SK-N-MC (cell line): ENCODE data around the gene DRAM1.
"Not testable (repeated sequence)": the region's sequence is repeated elsewhere in the genome, so short reads cannot be mapped to it uniquely, and the experiment has no call there.

Experiments used
- DNase-seq: peaks from one replicate; pipeline ENCODE4 v3.0.0-alpha.2; 2011; ENCODE audit warnings: low read depth, low spot score
- H3K27ac ChIP-seq: fragments of 200-600 bp; sonication (generic); 2 replicates; pipeline ENCODE4 v1.5.1; 2016; ENCODE audit warnings: mixed run types
- H3K36me3 ChIP-seq: fragments of 200-600 bp; sonication (generic); 2 replicates; pipeline ENCODE4 v1.6.1; 2017; ENCODE audit warnings: antibody characterized with exemption, low read length, mixed read lengths; ENCODE audit not compliant: insufficient read depth
- H3K4me3 ChIP-seq: fragments of 200-600 bp; sonication (generic); 2 replicates; pipeline ENCODE4 v1.5.1; 2016
- H3K9ac ChIP-seq: fragments of 200-600 bp; sonication (generic); 2 replicates; pipeline ENCODE4 v1.8.0; 2017; ENCODE audit warnings: mixed run types, mixed read lengths; ENCODE audit not compliant: insufficient read length
- H3K9me3 ChIP-seq: fragments of 200-600 bp; sonication (generic); 2 replicates; pipeline ENCODE4 v1.6.1; 2017; ENCODE audit warnings: low read depth, mild to moderate bottlenecking, antibody characterized with exemption, low read length, moderate library complexity, mixed read lengths
- EZH2 ChIP-seq: fragments of 200-600 bp; sonication (generic); IDR thresholded peaks from one replicate; pipeline ENCODE4 v1.6.1; 2017; ENCODE audit warnings: antibody characterized with exemption
- FOXP2 ChIP-seq: optimal IDR thresholded peaks from 2 replicates; pipeline ENCODE3; 2011; ENCODE audit warnings: mild to moderate bottlenecking, moderate library complexity; ENCODE audit not compliant: insufficient read depth; ENCODE audit errors: extremely low read length, control extremely low read depth
- POLR2AphosphoS5 ChIP-seq: IDR thresholded peaks from 2 replicates; pipeline ENCODE4 v1.6.1; 2012; ENCODE audit warnings: mild to moderate bottlenecking, low read depth, low read length, borderline replicate concordance

The DRAM1 gene

DNA sequence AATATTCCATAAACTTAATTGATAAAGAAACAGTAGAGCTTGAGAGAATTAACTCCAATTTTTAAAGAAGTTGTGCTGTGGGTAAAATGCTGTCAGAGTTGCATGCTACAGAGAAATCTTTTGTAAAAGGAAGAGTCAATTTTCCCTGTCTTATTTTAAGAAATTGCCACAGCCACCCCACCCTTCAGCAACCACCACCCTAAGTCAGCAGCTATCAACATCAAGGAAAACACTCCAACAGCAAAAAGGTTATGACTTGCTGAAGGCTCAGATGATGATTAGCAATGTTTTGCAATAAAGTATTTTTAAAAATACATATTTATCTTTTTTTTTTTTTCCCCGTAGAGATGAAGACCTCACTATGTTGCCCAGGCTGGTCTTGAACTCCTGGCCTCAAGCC lies 6.5 kb upstream of the DRAM1 start:
- no peak for DNase-seq
- Histone ChIP-seq H3K27ac (no peak overlapping the region), H3K9ac (no peak overlapping the region), H3K4me3 (no peak overlapping the region), H3K36me3 (no peaks in the 10 kb centered on the region), H3K9me3 (no peaks in the 10 kb centered on the region)
- no peak for TF ChIP-seq FOXP2
- no peak for TF ChIP-seq EZH2
- TF ChIP-seq POLR2AphosphoS5: no peak

DNA sequence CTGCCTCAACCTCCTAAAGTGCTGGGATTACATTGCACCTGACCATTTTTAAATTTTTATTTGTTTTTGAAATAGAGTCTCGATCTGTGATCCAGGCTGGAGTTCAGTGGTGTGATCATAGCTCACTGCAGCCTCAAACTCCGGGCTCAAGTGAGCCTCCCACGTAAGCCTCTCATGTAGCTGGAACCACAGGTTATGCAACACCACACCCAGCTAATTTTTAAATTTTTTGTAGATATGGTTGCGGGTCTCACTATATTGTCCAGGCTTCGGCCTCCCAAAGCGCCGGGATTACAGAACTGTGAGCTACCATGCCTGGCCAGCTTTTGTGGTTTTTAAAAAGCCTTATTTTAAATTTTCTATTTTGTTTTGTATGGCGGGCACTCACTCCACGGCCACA lies 2.2 kb upstream of the DRAM1 start:
- no peak for DNase-seq
- TF ChIP-seq POLR2AphosphoS5 (no peak), FOXP2 (no peak), EZH2 (no peak)
- H3K9ac ChIP-seq: no peak overlapping the region
- H3K36me3 ChIP-seq: no peaks in the 10 kb centered on the region
- peak overlapping the region; percentile 44; the same call in 1 of the 2 replicates for H3K27ac ChIP-seq
- H3K4me3 ChIP-seq: no peak overlapping the region
- H3K9me3 ChIP-seq: no peaks in the 10 kb centered on the region

DNA sequence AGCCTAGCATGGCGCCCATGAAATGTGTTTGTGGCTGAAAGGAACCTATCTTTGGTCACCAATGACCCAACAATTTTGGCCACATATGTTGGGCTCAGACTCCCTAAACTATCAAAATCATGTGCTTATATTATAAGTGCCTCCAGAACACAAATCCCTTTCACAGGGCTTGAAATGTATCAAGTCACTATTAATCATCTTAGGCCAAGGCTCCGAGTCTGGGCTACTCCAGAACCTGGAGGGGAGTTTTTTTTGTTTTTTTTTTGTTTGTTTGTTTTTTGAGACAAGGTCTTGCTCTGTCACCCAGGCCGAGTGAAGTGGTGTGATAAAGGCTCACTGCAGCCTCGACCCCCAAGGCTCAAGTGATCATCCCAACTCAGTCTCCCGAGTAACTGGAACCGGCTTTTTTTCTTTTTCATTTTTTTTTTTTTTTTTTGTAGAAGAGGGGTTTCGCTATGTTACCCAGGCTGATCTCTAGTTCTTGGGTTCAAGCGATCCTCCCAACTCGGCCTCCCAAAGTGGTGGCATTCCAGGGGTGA lies 989 bp upstream of the DRAM1 start:
- H3K9me3 ChIP-seq: no peaks in the 10 kb centered on the region
- no peak overlapping the region for H3K27ac ChIP-seq
- H3K4me3 ChIP-seq: peak overlapping the region; percentile 85; the same call in 1 of the 2 replicates
- no peaks in the 10 kb centered on the region for H3K36me3 ChIP-seq
- TF ChIP-seq EZH2 (no peak), POLR2AphosphoS5 (no peak), FOXP2 (no peak)
- no peak overlapping the region for H3K9ac ChIP-seq
- no peak for DNase-seq

DNA sequence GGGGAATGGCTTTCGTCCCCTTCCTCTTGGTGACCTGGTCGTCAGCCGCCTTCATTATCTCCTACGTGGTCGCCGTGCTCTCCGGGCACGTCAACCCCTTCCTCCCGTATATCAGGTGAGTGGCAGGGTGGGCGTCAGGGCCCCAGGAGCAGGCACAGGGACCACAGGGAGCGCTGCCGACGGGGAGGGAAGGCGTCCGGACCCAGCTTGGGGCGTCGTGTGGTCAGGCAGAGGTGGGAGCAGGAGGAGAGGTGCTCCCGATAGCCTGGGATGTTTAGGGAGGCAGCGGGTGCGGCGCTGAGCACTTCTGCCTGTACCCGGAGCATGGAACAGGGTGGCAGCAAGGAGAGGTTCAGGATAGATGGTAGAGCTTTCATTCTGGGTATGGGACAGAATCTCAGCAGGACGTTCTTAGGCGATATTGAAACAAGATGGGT lies 444 bp downstream of the DRAM1 start:
- no peaks in the 10 kb centered on the region for H3K9me3 ChIP-seq

DNA sequence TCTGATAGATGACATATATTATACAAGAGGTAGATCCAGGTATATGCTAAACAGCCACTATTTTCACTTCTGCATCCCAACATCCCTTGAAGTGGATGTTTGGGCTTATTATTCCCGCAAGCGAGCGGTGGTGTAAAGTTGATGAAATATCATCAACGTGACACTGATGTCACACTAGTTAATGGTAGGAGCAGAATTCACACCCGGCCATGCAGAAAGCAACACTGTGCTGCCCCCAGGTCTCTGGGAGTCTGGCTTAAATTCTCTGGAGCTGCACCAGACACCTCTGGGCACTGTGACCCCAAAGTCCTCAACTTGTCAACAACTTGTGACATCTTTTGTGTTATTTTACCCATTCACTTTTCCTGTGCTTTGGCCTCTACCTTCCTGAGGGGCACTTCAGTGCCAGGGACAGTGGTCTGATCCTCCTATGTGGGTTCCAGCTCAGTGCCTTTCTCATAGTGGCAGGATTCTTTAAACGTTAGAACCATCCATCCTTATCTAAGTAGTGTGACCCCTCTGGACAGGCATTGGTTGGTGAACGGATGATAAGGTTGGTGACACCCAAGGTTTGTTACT lies 952 bp downstream of the DRAM1 start:
- peak overlapping the region; percentile 85 for H3K4me3 ChIP-seq
- TF ChIP-seq POLR2AphosphoS5 (no peak), EZH2 (no peak), FOXP2 (no peak)
- no peak for DNase-seq
- no peak overlapping the region for H3K27ac ChIP-seq
- no peaks in the 10 kb centered on the region for H3K36me3 ChIP-seq
- no peaks in the 10 kb centered on the region for H3K9me3 ChIP-seq
- H3K9ac ChIP-seq: no peak overlapping the region

More for the DNA sequence above, 444 bp downstream of the DRAM1 start:
- no peak overlapping the region for H3K27ac ChIP-seq
- no peak for DNase-seq
- H3K4me3 ChIP-seq: peak overlapping the region; percentile 85
- no peaks in the 10 kb centered on the region for H3K36me3 ChIP-seq
- no peak for TF ChIP-seq POLR2AphosphoS5
- no peak for TF ChIP-seq FOXP2
- TF ChIP-seq EZH2: no peak
- H3K9ac ChIP-seq: peak overlapping the region; percentile 83

DNA sequence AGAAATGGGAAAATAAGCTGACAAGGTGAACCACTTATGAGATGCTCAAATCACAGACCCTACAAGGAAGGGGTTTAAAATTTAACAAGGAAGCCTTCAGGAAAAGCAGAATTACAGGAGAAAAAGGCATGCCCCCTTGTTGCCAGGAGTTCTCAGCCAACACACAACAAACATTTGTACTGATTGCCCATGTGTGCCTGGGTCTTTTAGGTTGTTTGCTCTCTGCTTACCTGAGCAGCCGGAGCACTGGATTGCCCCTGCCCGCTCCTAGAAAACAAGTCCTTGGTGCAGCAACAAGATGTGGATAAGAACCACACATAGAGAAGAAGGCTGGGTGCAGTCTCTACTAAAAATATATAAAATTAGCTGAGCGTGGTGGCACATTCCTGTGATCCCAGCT lies 3.4 kb downstream of the DRAM1 start:
- Histone ChIP-seq H3K9ac (no peak overlapping the region), H3K9me3 (no peaks in the 10 kb centered on the region), H3K36me3 (no peaks in the 10 kb centered on the region), H3K4me3 (no peak overlapping the region), H3K27ac (no peak overlapping the region)
- no peak for TF ChIP-seq POLR2AphosphoS5
- TF ChIP-seq FOXP2: no peak
- no peak for TF ChIP-seq EZH2
- DNase-seq: no peak

DNA sequence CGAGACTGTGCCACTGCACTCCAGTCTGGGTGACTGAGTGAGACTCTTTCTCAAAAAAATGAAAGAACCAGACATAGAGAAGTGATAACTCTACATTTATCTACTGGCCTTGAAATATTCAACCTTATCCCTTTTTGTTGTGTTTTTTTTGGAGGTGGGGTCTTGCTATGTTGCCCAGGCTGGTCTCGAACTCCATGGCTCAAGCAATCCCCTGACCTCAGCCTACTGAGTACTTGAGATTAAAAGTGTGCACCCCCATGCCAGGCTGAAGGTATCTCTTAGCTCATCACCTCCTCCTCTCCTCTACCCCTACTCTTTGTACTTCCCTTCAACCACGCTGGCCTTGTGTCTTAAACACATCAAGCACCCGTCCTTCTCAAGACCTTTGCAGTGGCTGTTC lies 3.8 kb downstream of the DRAM1 start:
- H3K4me3 ChIP-seq: no peak overlapping the region
- TF ChIP-seq FOXP2 (no peak), POLR2AphosphoS5 (no peak), EZH2 (no peak)
- H3K9me3 ChIP-seq: no peaks in the 10 kb centered on the region
- no peak for DNase-seq
- H3K36me3 ChIP-seq: no peaks in the 10 kb centered on the region
- H3K27ac ChIP-seq: no peak overlapping the region
- no peak overlapping the region for H3K9ac ChIP-seq

DNA sequence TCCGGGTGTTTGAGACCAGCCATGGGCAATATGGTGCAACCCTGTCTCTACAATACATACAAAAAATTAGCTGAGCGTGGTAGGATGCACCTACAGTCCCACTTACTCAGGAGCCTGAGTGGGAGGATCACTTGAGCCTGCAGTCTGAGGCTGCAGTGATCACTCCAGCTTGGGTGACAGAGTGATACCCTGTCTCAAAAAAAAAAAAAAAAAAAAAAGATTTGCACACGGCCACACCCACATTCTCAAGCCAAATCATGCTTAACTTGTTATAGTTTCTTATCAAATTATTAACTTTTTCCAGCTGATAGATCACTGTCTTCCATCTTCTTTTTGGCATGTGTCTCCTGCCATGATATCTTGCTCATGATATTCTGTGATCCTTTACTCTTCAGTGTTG lies 6.8 kb downstream of the DRAM1 start:
- TF ChIP-seq EZH2 (no peak), POLR2AphosphoS5 (no peak), FOXP2 (no peak)
- no peaks in the 10 kb centered on the region for H3K36me3 ChIP-seq
- H3K27ac ChIP-seq: no peak overlapping the region
- no peaks in the 10 kb centered on the region for H3K9me3 ChIP-seq
- no peak overlapping the region for H3K4me3 ChIP-seq
- H3K9ac ChIP-seq: no peak overlapping the region
- DNase-seq: no peak

DNA sequence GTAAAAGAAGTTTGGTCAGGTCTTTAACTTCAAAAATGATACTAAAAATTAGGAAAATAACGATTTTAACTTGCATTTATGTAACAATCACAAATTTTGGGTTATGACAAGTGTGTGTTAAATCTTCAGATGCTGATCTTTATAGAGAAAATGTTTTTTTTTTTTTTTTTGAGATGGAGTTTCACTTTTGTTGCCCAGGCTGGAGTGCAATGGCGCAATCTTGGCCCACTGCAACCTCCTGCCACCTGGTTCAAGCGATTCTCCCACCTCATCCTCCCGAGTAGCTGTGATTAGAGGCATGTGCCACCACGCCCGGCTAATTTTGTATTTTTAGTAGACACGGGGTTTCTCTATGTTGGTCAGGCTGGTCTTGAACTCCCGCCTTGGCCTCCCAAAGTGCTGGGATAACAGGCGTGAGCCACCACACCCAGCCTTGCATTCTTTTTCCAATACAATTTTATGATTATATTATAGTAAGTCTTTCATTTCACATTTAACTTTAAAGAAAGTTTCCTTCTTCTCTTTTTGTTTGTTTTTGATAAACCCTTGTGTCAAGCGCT lies 7.5 kb downstream of the DRAM1 start:
- H3K9me3 ChIP-seq, H3K9ac ChIP-seq, H3K27ac ChIP-seq, H3K36me3 ChIP-seq, DNase-seq, H3K4me3 ChIP-seq: not testable (repeated sequence)
